GM12878 (cell line): ENCODE results near the gene SERTAD2. TPM values are rescaled to one million over a fixed set of nuclear protein-coding genes. Genes with fewer than 3 reads are reported as not detected.

Experiments
- ATAC-seq: fragments of 200-7000 bp; cut with Tn5 transposase; 3 replicates; pipeline ENCODE4 v1.9.1; 2020; ENCODE audit warnings: mild to moderate bottlenecking, moderate library complexity
- BruUV-seq: library from RNA; stranded (reverse); fragments of 400-500 nt; replicated peaks from 2 replicates; lab custom pipeline; 2021; lab: Mats Ljungman, UMichigan
- CTCF ChIA-PET: fragments of 300-600 bp; sonication (Branson Sonifier 250); formaldehyde crosslinking; extraction: SDS; loops from one replicate; lab custom pipeline; 2021; ENCODE audit warnings: inconsistent platforms; lab: Yijun Ruan, JAX
- POLR2A ChIA-PET: fragments of 350-600 bp; formaldehyde crosslinking; extraction: SDS; loops from one replicate; lab custom pipeline; 2021; ENCODE audit warnings: inconsistent platforms; lab: Charles Lee
- RAD21 ChIA-PET: fragments of 300-600 bp; sonication (Branson Sonifier 250); formaldehyde crosslinking; loops from one replicate; lab custom pipeline; 2023; ENCODE audit warnings: antibody characterized with exemption; ENCODE audit not compliant: unreplicated experiment; lab: Charles Lee
- SMC1A ChIA-PET: fragments of 300-600 bp; sonication (Branson Sonifier 250); formaldehyde crosslinking; loops from one replicate; lab custom pipeline; 2023; ENCODE audit not compliant: unreplicated experiment, uncharacterized antibody; lab: Charles Lee
- DNase-seq: peaks from one replicate; pipeline ENCODE4 v3.0.0-alpha.2; 2011; ENCODE audit warnings: low read depth, low spot score
- FAIRE-seq: peaks from 3 replicates; lab custom pipeline; 2011; peaks lifted over from hg19 to GRCh38; lab: Jason Lieb, UNC
- H2AFZ ChIP-seq: 2 replicates; pipeline ENCODE4 v1.6.0; 2011; ENCODE audit warnings: low read depth, low read length, control low read depth; ENCODE audit not compliant: control insufficient read depth
- H3K27ac ChIP-seq: 2 replicates; pipeline ENCODE4 v1.5.1; 2011; ENCODE audit warnings: control low read depth; ENCODE audit not compliant: control insufficient read depth, insufficient read depth
- H3K27me3 ChIP-seq, 2 experiments: replicated peaks in 1 of 2; 2 replicates each; pipeline versions ENCODE4 v1.6.0 to v1.6.1; 2011; ENCODE audit warnings: low read length in 1 of 2; ENCODE audit not compliant: control insufficient read depth in 2 of 2, insufficient read depth in 2 of 2
- H3K36me3 ChIP-seq, 2 experiments: 2 replicates each; pipeline ENCODE4 v1.5.1; 2011; ENCODE audit warnings: low read length in 1 of 2; ENCODE audit not compliant: control insufficient read depth in 2 of 2, insufficient read depth in 2 of 2
- H3K4me1 ChIP-seq: 2 replicates; pipeline ENCODE4 v1.6.1; 2011; ENCODE audit warnings: mild to moderate bottlenecking, low read length, moderate library complexity, mixed read lengths; ENCODE audit not compliant: control insufficient read depth, insufficient read depth
- H3K4me2 ChIP-seq: 2 replicates; pipeline ENCODE4 v1.6.0; 2011; ENCODE audit warnings: control low read depth; ENCODE audit not compliant: control insufficient read depth, insufficient read depth
- H3K4me3 ChIP-seq: fragments of 200-600 bp; sonication (generic); 2 replicates; pipeline ENCODE4 v1.5.1; 2016
- H3K79me2 ChIP-seq: 2 replicates; pipeline ENCODE4 v1.6.0; 2011; ENCODE audit warnings: low read length; ENCODE audit not compliant: control insufficient read depth, insufficient read depth
- H3K9ac ChIP-seq: 2 replicates; pipeline ENCODE4 v1.8.0; 2011; ENCODE audit warnings: low read length, control low read depth, mixed read lengths; ENCODE audit not compliant: control insufficient read depth, insufficient read depth
- H3K9me3 ChIP-seq: replicated peaks from 3 replicates; pipeline ENCODE4 v1.5.1; 2011; ENCODE audit warnings: mild to moderate bottlenecking, low read length; ENCODE audit not compliant: control insufficient read depth, insufficient read depth
- H4K20me1 ChIP-seq: 2 replicates; pipeline ENCODE4 v1.6.0; 2011; ENCODE audit not compliant: control insufficient read depth, insufficient read depth
- ATF2 ChIP-seq: IDR thresholded peaks from 2 replicates; pipeline ENCODE4 v1.6.1; 2012; ENCODE audit warnings: low read length, inconsistent platforms
- CREB1 ChIP-seq: IDR thresholded peaks from 2 replicates; pipeline ENCODE4 v1.6.1; 2012; ENCODE audit warnings: low read depth, mild to moderate bottlenecking, inconsistent platforms
- IKZF2 ChIP-seq, 2 experiments: fragments of 450-650 bp; IDR thresholded peaks; 2 replicates each; pipeline ENCODE4 v1.6.1; 2017; ENCODE audit warnings: mild to moderate bottlenecking in 2 of 2, moderate library complexity in 2 of 2
- IRF3 ChIP-seq: fragments of 450-650 bp; IDR thresholded peaks from 2 replicates; pipeline ENCODE4 v1.6.1; 2014; ENCODE audit warnings: mild to moderate bottlenecking
- JUNB ChIP-seq: IDR thresholded peaks from 2 replicates; pipeline ENCODE4 v1.6.1; 2016; ENCODE audit warnings: antibody characterized with exemption, mild to moderate bottlenecking
- LARP7 ChIP-seq: fragments of 450-650 bp; IDR thresholded peaks from 2 replicates; pipeline ENCODE4 v1.6.1; 2017; ENCODE audit warnings: mild to moderate bottlenecking
- MXI1 ChIP-seq: fragments of 150-350 bp; IDR thresholded peaks from 2 replicates; pipeline ENCODE4 v1.6.1; 2011; ENCODE audit warnings: low read depth, mild to moderate bottlenecking, inconsistent platforms, low read length, improper control_type of control experiment
- NBN ChIP-seq: fragments of 450-650 bp; IDR thresholded peaks from 2 replicates; pipeline ENCODE4 v1.6.1; 2016
- NFIC ChIP-seq: IDR thresholded peaks from 2 replicates; pipeline ENCODE4 v1.6.1; 2012; ENCODE audit warnings: low read depth, mild to moderate bottlenecking, inconsistent platforms, low read length, moderate library complexity
- PBX3 ChIP-seq: IDR thresholded peaks from 2 replicates; pipeline ENCODE4 v1.6.1; 2011; ENCODE audit warnings: mild to moderate bottlenecking, low read depth, low read length, moderate library complexity; ENCODE audit not compliant: insufficient replicate concordance
- PML ChIP-seq: IDR thresholded peaks from 2 replicates; pipeline ENCODE4 v1.6.1; 2012; ENCODE audit warnings: low read length, inconsistent platforms
- RFX5 ChIP-seq: IDR thresholded peaks from 2 replicates; pipeline ENCODE4 v1.6.1; 2011; ENCODE audit warnings: low read depth, low read length, improper control_type of control experiment
- RUNX3 ChIP-seq: IDR thresholded peaks from 2 replicates; pipeline ENCODE4 v1.6.1; 2012; ENCODE audit warnings: low read length, inconsistent platforms
- SIN3A ChIP-seq: IDR thresholded peaks from 2 replicates; pipeline ENCODE4 v1.6.1; 2012; ENCODE audit warnings: low read depth, low read length, improper control_type of control experiment
- SMC3 ChIP-seq: IDR thresholded peaks from 2 replicates; pipeline ENCODE4 v1.6.1; 2011; ENCODE audit warnings: low read length, improper control_type of control experiment, borderline replicate concordance
- SP1 ChIP-seq: IDR thresholded peaks from one replicate; pipeline ENCODE4 v1.6.1; 2011; ENCODE audit warnings: low read depth, low read length
- SREBF1 ChIP-seq: IDR thresholded peaks from 2 replicates; pipeline ENCODE4 v1.6.1; 2012; ENCODE audit warnings: mild to moderate bottlenecking, low read length
- USF2 ChIP-seq: IDR thresholded peaks from 2 replicates; pipeline ENCODE4 v1.6.1; 2011; ENCODE audit warnings: low read depth, low read length, improper control_type of control experiment, borderline replicate concordance
- YBX1 ChIP-seq: fragments of 450-650 bp; IDR thresholded peaks from 2 replicates; pipeline ENCODE4 v1.6.1; 2016; ENCODE audit warnings: antibody characterized with exemption
- ZNF384 ChIP-seq: IDR thresholded peaks from 2 replicates; pipeline ENCODE4 v1.6.1; 2012; ENCODE audit warnings: low read depth, mild to moderate bottlenecking, low read length, improper control_type of control experiment, borderline replicate concordance
- ZNF622 ChIP-seq: fragments of 450-650 bp; IDR thresholded peaks from 2 replicates; pipeline ENCODE4 v1.6.1; 2017; ENCODE audit warnings: mild to moderate bottlenecking, inconsistent platforms
- WGBS: methylation state at CpG from one replicate; pipeline ENCODE4 v1.1.6; 2016; ENCODE audit warnings: low lambda C conversion rate; ENCODE audit not compliant: insufficient replicate concordance, insufficient coverage; ENCODE audit errors: missing lambda C conversion rate; 5-methylcytosine and 5-hydroxymethylcytosine counted together
- in situ Hi-C: fragments of 300-500 bp; cut with MboI; formaldehyde crosslinking; loops from 9 replicates; pipeline ENCODE4 v1.14.3; 2018; ENCODE audit warnings: mixed read lengths
- intact Hi-C: fragments of 100-400 bp; cut with micrococcal nuclease; formaldehyde crosslinking; loops from one replicate; pipeline ENCODE4 v1.14.2; 2022; ENCODE audit not compliant: unreplicated experiment
- polyA plus RNA-seq, 11 experiments: library from polyadenylated mRNA; depleted of rRNA in 4 of 11; unstranded in 6 of 11; stranded (reverse) in 5 of 11; fragments of >200 nt; fragmentation: Nextera tagmentation in 4 of 11; fragmentation: Illumina TruSeq in 1 of 11; extraction: Ambion mirVana in 4 of 11; extraction: Trizol in 1 of 11; gene quantifications; 1 replicate in 1 of 11; 2 replicates in 10 of 11; pipeline versions ENCODE4 v1.2.1 to v1.2.3, GENCODE V29; 2011 to 2016; ENCODE audit warnings: inconsistent platforms in 2 of 11, missing spikeins in 2 of 11, low read depth in 1 of 11
- total RNA-seq, 4 experiments: library from RNA; depleted of rRNA in 3 of 4; stranded (reverse); fragments of >200 nt in 3 of 4; fragmentation: Illumina TruSeq in 1 of 4; extraction: Trizol in 1 of 4; gene quantifications; 2 replicates each; pipeline versions ENCODE4 v1.2.1 to v1.2.3, GENCODE V29; 2013 to 2021

SERTAD2 gene
- total and polyA plus RNA-seq, 10 of the 15 experiments (the other 5 are each of a cell fraction or from before 2014, with no cell fraction given) = 7.9 to 28.7 (median 20.1) TPM

GRCh38 chr2:64652231-64653108 is 1.2 kb downstream of the SERTAD2 start:
- TSS peak; percentile 53 for BruUV-seq
- ATAC-seq (peak; percentile 10), DNase-seq (no peak), FAIRE-seq (no peak)
- H3K9ac ChIP-seq = peak overlapping the region; percentile 85
- H3K79me2 ChIP-seq = peaks cover 88% of the 10 kb centered on the region
- H2AFZ ChIP-seq = no peak overlapping the region
- 0 out of 2 replicates have a peak, but pooled peaks cover 4% of the 10 kb centered on the region for H4K20me1 ChIP-seq
- H3K27ac ChIP-seq = peak overlapping the region; percentile 77
- peak overlapping the region; percentile 95 for H3K4me3 ChIP-seq
- WGBS = 2% methylated on average over 19 of the region's 19 CpGs
- peak overlapping the region; percentile 78 for H3K4me2 ChIP-seq
- H3K9me3 ChIP-seq = no peaks in the 10 kb centered on the region
- H3K36me3 ChIP-seq = no peaks in the 10 kb centered on the region
- H3K27me3 ChIP-seq = no peaks in the 10 kb centered on the region
- in situ Hi-C loops (no loop called here), intact Hi-C loops (loop anchor here (1.0 to 5.0 kb wide), 5 partner anchors 46 to 335 kb away; partner anchors contain the start of gene SLC1A4)
- ChIA-PET POLR2A (interaction anchor here (0.8 to 11.4 kb wide), 23 partner anchors 12 to 293 kb away, joined by 3 to 195 read pairs (median 7); partner anchors contain the start of gene AFTPH), RAD21 (interaction anchor here (0.5 to 15.4 kb wide), 33 partner anchors 8 to 390 kb away, joined by 3 to 514 read pairs (median 11); partner anchors contain the start of gene AFTPH), CTCF (interaction anchor here (0.6 to 14.2 kb wide), 21 partner anchors 8 to 322 kb away, joined by 3 to 154 read pairs (median 5); no protein-coding TSS in a partner anchor), SMC1A (interaction anchor here (0.6 to 33.0 kb wide), 28 partner anchors 8 to 511 kb away, joined by 3 to 945 read pairs (median 6); partner anchors contain the start of gene AFTPH)
- H3K4me1 ChIP-seq = peaks cover 42% of the 10 kb centered on the region
- TF ChIP-seq RFX5 (no peak), SIN3A (peak; percentile 75; the same call in 1 of the 2 replicates), NBN (no peak), IKZF2 (IDR thresholded peaks at IDR 0.05) (no peak), ZNF622 (no peak), USF2 (no peak), PBX3 (peak; percentile 44), ATF2 (no peak), PML (no peak), LARP7 (0 out of 2 replicates have a peak, but pooled peaks have one; percentile 33), JUNB (0 out of 2 replicates have a peak, but pooled peaks have one; percentile 2), CREB1 (peak; percentile 18; the same call in 1 of the 2 replicates), MXI1 (peak; percentile 0; the same call in 1 of the 2 replicates), SP1 (no peak), SMC3 (no peak), YBX1 (no peak), SREBF1 (no peak), RUNX3 (peak; percentile 68), ZNF384 (no peak), IRF3 (no peak), NFIC (no peak)
